PC-3 (cell line): ENCODE measurements around the gene IFT122. TPM values are rescaled to one million over a fixed set of nuclear protein-coding genes. Genes with fewer than 3 reads are reported as not detected.
A peak's percentile ranks its signal among the peaks of the same experiment; 100 is the strongest.

ENCODE experiments used
- ATAC-seq: fragments of 200-7000 bp; cut with Tn5 transposase; 2 replicates; pipeline ENCODE4 v1.9.1; 2020; ENCODE audit warnings: mild to moderate bottlenecking, moderate library complexity
- BruUV-seq: library from RNA; stranded (reverse); fragments of 400-500 nt; replicated peaks from 2 replicates; lab custom pipeline; 2021; lab: Mats Ljungman, UMichigan
- CTCF ChIA-PET: fragments of 300-600 bp; sonication (Branson Sonifier 250); formaldehyde crosslinking; loops from one replicate; lab custom pipeline; 2022; ENCODE audit warnings: antibody characterized with exemption; lab: Charles Lee
- POLR2A ChIA-PET: fragments of 300-600 bp; sonication (Branson Sonifier 250); formaldehyde crosslinking; loops from one replicate; lab custom pipeline; 2022; ENCODE audit warnings: antibody characterized with exemption; ENCODE audit not compliant: unreplicated experiment; lab: Charles Lee
- DNase-seq: peaks from one replicate; pipeline ENCODE4 v3.0.0-alpha.2; 2015
- H2AFZ ChIP-seq: fragments of 300-600 bp; sonication (generic); 2 replicates; pipeline ENCODE4 v1.6.0; 2016; ENCODE audit warnings: antibody characterized with exemption, low read length
- H3F3A ChIP-seq: fragments of 300-600 bp; sonication (generic); one replicate; pipeline ENCODE4 v1.6.0; 2017; ENCODE audit warnings: antibody characterized with exemption, low read length, control low read depth, mild to moderate bottlenecking; ENCODE audit not compliant: unreplicated experiment
- H3K27ac ChIP-seq: fragments of 300-600 bp; sonication (generic); 2 replicates; pipeline ENCODE4 v1.5.1; 2016; ENCODE audit warnings: mild to moderate bottlenecking, low read length
- H3K27me3 ChIP-seq: fragments of 300-600 bp; sonication (generic); 2 replicates; pipeline ENCODE4 v1.6.1; 2016; ENCODE audit warnings: low read length, mixed read lengths
- H3K36me3 ChIP-seq: fragments of 300-600 bp; sonication (generic); 2 replicates; pipeline ENCODE4 v1.6.1; 2016; ENCODE audit warnings: low read depth, mixed run types, low read length, mixed read lengths
- H3K4me1 ChIP-seq: fragments of 300-600 bp; sonication (generic); 2 replicates; pipeline ENCODE4 v1.5.1; 2016; ENCODE audit warnings: low read length; ENCODE audit not compliant: insufficient read depth
- H3K4me2 ChIP-seq: fragments of 300-600 bp; sonication (generic); 2 replicates; pipeline ENCODE4 v1.6.0; 2016; ENCODE audit warnings: low read length
- H3K4me3 ChIP-seq: fragments of 300-600 bp; sonication (generic); 2 replicates; pipeline ENCODE4 v1.5.1; 2016; ENCODE audit warnings: mild to moderate bottlenecking, low read length, mixed read lengths
- H3K79me2 ChIP-seq: fragments of 300-600 bp; sonication (generic); 2 replicates; pipeline ENCODE4 v1.6.1; 2017; ENCODE audit warnings: low read length, mixed read lengths
- H3K9ac ChIP-seq: fragments of 300-600 bp; sonication (generic); 2 replicates; pipeline ENCODE4 v1.6.0; 2016; ENCODE audit warnings: mild to moderate bottlenecking, low read length
- H3K9me2 ChIP-seq: fragments of 300-600 bp; sonication (generic); replicated peaks from 2 replicates; pipeline ENCODE4 v1.6.1; 2016; ENCODE audit warnings: mixed run types, low read length, mixed read lengths
- H3K9me3 ChIP-seq: fragments of 300-600 bp; sonication (generic); 2 replicates; pipeline ENCODE4 v1.6.1; 2016; ENCODE audit warnings: low read length, mixed read lengths
- H4K20me1 ChIP-seq: fragments of 300-600 bp; sonication (generic); 2 replicates; pipeline ENCODE4 v1.6.1; 2016; ENCODE audit warnings: low read length, mixed read lengths
- CTCF ChIP-seq: fragments of 300-600 bp; sonication (generic); conservative IDR thresholded peaks from 2 replicates; pipeline ENCODE4 v1.5.1; 2017; ENCODE audit warnings: antibody characterized with exemption, low read depth, mild to moderate bottlenecking, low read length
- EZH2 ChIP-seq: fragments of 300-600 bp; sonication (generic); IDR thresholded peaks from one replicate; pipeline ENCODE4 v1.6.1; 2017; ENCODE audit warnings: antibody characterized with exemption, mild to moderate bottlenecking, low read length; ENCODE audit not compliant: unreplicated experiment
- EZH2phosphoT487 ChIP-seq: fragments of 300-600 bp; sonication (generic); IDR thresholded peaks from 2 replicates; pipeline ENCODE4 v1.6.1; 2018; ENCODE audit warnings: mild to moderate bottlenecking, antibody characterized with exemption, low read length, borderline replicate concordance
- intact Hi-C: fragments of 100-400 bp; cut with micrococcal nuclease; formaldehyde crosslinking; loops from 2 replicates; pipeline ENCODE4 v1.9.0; 2023
- total RNA-seq: library from RNA; depleted of rRNA; stranded (reverse); fragments of >200 nt; gene quantifications from 2 replicates; pipeline ENCODE4 v1.2.3, GENCODE V29; 2014

Gene IFT122
- total RNA-seq, 1 experiment from 2014 or later, result 10.2 TPM

DNA sequence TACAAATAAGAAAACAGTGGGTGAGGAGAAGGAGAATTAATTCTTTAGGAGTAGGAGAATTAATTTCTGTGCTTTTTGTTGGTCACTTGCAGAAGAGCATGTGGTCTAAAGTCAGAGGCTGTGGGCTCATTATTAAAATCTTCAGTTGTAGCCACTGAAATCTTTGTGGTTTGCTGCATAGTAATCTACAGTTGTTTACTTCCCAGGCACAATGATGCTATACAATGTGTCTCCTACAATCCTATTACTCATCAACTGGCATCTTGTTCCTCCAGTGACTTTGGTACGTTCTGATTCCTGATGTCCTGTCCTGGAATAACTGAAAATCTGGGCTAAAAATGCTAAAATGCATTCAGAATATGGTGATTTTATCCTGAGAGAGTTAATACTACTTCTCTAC, 21.0 kb downstream of the IFT122 start:
- Histone ChIP-seq H4K20me1 (no peaks in the 10 kb centered on the region), H3F3A (no peaks in the 10 kb centered on the region), H3K9me3 (no peaks in the 10 kb centered on the region), H3K79me2 (no peaks in the 10 kb centered on the region), H3K27ac (peak overlapping the region; percentile 90), H3K4me1 (peaks cover 19% of the 10 kb centered on the region), H3K9ac (peak overlapping the region; percentile 51), H3K4me2 (peak overlapping the region; percentile 42), H3K4me3 (peak overlapping the region; percentile 25; the same call in 1 of the 2 replicates), H3K27me3 (no peaks in the 10 kb centered on the region), H3K9me2 (no peaks in the 10 kb centered on the region), H3K36me3 (no peaks in the 10 kb centered on the region), H2AFZ (0 out of 2 replicates have a peak overlapping the region, but pooled peaks have one; percentile 22)
- peak; percentile 71 for ATAC-seq
- CTCF ChIA-PET, result no interaction called here
- intact Hi-C loops, result no loop called here
- peak; percentile 70 for DNase-seq
- POLR2A ChIA-PET, result no interaction called here
- BruUV-seq, result no TSS peak
- TF ChIP-seq EZH2 (no peak), CTCF (no peak), EZH2phosphoT487 (no peak)

GRCh38 chr3:129461461-129462146, 21.6 kb downstream of the IFT122 start:
- intact Hi-C loops, result no loop called here

More at GRCh38 chr3:129461461-129462146, 21.6 kb downstream of the IFT122 start:
- ATAC-seq, result peak; percentile 40; the same call in 1 of the 2 replicates
- Histone ChIP-seq H3K79me2 (no peaks in the 10 kb centered on the region), H3F3A (no peaks in the 10 kb centered on the region), H4K20me1 (no peaks in the 10 kb centered on the region), H3K4me1 (peaks cover 19% of the 10 kb centered on the region), H3K36me3 (no peaks in the 10 kb centered on the region), H2AFZ (0 out of 2 replicates have a peak overlapping the region, but pooled peaks have one; percentile 22), H3K9me2 (no peaks in the 10 kb centered on the region), H3K27me3 (no peaks in the 10 kb centered on the region), H3K4me3 (peak overlapping the region; percentile 25; the same call in 1 of the 2 replicates), H3K4me2 (peak overlapping the region; percentile 42), H3K27ac (peak overlapping the region; percentile 90), H3K9ac (peak overlapping the region; percentile 51), H3K9me3 (no peaks in the 10 kb centered on the region)
- CTCF ChIA-PET, result no interaction called here
- no TSS peak for BruUV-seq
- peak; percentile 51 for DNase-seq
- POLR2A ChIA-PET, result no interaction called here
- no peak for TF ChIP-seq EZH2
- no peak for TF ChIP-seq CTCF
- TF ChIP-seq EZH2phosphoT487, result no peak
